Smooth muscle cell (in vitro differentiated cells): ENCODE data around the gene GCK. TPM values are rescaled to one million over a fixed set of nuclear protein-coding genes. Genes with fewer than 3 reads are reported as not detected.

Experiments used
- DNase-seq: peaks from one replicate; lab custom pipeline; 2025; ENCODE audit not compliant: unreplicated experiment; lab: John Stamatoyannopoulos, UW
- H2AFZ ChIP-seq: fragments of 200-600 bp; sonication (generic); 2 replicates; pipeline ENCODE4 v1.6.0; 2016; ENCODE audit warnings: antibody characterized with exemption, low read depth, mild to moderate bottlenecking
- H3F3A ChIP-seq: fragments of 200-600 bp; sonication (generic); 2 replicates; pipeline ENCODE4 v1.6.0; 2017; ENCODE audit warnings: antibody characterized with exemption, low read depth
- H3K27ac ChIP-seq: fragments of 200-600 bp; sonication (generic); 2 replicates; pipeline ENCODE4 v1.5.1; 2016; ENCODE audit warnings: low read depth, mild to moderate bottlenecking
- H3K27me3 ChIP-seq: fragments of 200-600 bp; sonication (generic); 2 replicates; pipeline ENCODE4 v1.6.1; 2016; ENCODE audit warnings: low read depth, mild to moderate bottlenecking
- H3K36me3 ChIP-seq: fragments of 200-600 bp; sonication (generic); 2 replicates; pipeline ENCODE4 v1.5.1; 2016; ENCODE audit warnings: low read depth
- H3K4me1 ChIP-seq: fragments of 200-600 bp; sonication (generic); 2 replicates; pipeline ENCODE4 v1.5.1; 2016; ENCODE audit warnings: low read depth
- H3K4me2 ChIP-seq: fragments of 200-600 bp; sonication (generic); 2 replicates; pipeline ENCODE4 v1.6.0; 2016; ENCODE audit warnings: mild to moderate bottlenecking
- H3K4me3 ChIP-seq: fragments of 200-600 bp; sonication (generic); 2 replicates; pipeline ENCODE4 v1.5.1; 2016; ENCODE audit warnings: mild to moderate bottlenecking
- H3K79me2 ChIP-seq: fragments of 200-600 bp; sonication (generic); 2 replicates; pipeline ENCODE4 v1.6.0; 2016; ENCODE audit warnings: low read depth, mild to moderate bottlenecking
- H3K9ac ChIP-seq: fragments of 200-600 bp; sonication (generic); 2 replicates; pipeline ENCODE4 v1.6.0; 2016; ENCODE audit warnings: low read depth
- H3K9me3 ChIP-seq: fragments of 200-600 bp; sonication (generic); replicated peaks from 2 replicates; pipeline ENCODE4 v1.5.1; 2016; ENCODE audit warnings: low read depth
- H4K20me1 ChIP-seq: fragments of 200-600 bp; sonication (generic); 2 replicates; pipeline ENCODE4 v1.6.0; 2016; ENCODE audit warnings: low read depth
- CTCF ChIP-seq: fragments of 200-600 bp; sonication (generic); IDR thresholded peaks from 2 replicates; pipeline ENCODE4 v1.5.1; 2017; ENCODE audit warnings: borderline replicate concordance, mild to moderate bottlenecking, antibody characterized with exemption; ENCODE audit not compliant: insufficient read depth, poor library complexity, severe bottlenecking
- WGBS: methylation state at CpG from one replicate; pipeline ENCODE4 v1.1.7; 2016; ENCODE audit warnings: low lambda C conversion rate; 5-methylcytosine and 5-hydroxymethylcytosine counted together
- polyA plus RNA-seq: library from polyadenylated mRNA; unstranded; fragments of >200 nt; fragmentation: Nextera tagmentation; extraction: Ambion mirVana; gene quantifications from 2 replicates; pipeline ENCODE4 v1.2.1, GENCODE V29; 2016
- total RNA-seq: library from RNA; depleted of rRNA; stranded (reverse); fragments of >200 nt; gene quantifications from 2 replicates; pipeline ENCODE4 v1.2.3, GENCODE V29; 2014

GCK gene
- total and polyA plus RNA-seq, 2 experiments from 2014 or later = 1.6 to 5.5 TPM

- TF ChIP-seq CTCF = no peak
- DNase-seq = no peak
- H3K9ac ChIP-seq = no peak overlapping the region
- H3K4me2 ChIP-seq = no peak overlapping the region
- H4K20me1 ChIP-seq = peaks cover 12% of the 10 kb centered on the region
- H3K27me3 ChIP-seq = no peaks in the 10 kb centered on the region
- no peak overlapping the region for H2AFZ ChIP-seq
- no peak overlapping the region for H3K4me3 ChIP-seq
- peaks cover 16% of the 10 kb centered on the region for H3K79me2 ChIP-seq
- H3F3A ChIP-seq = no peaks in the 10 kb centered on the region
- H3K9me3 ChIP-seq = no peaks in the 10 kb centered on the region
- no peaks in the 10 kb centered on the region for H3K4me1 ChIP-seq
- no peaks in the 10 kb centered on the region for H3K36me3 ChIP-seq
- 90% methylated on average over 7 of the region's 7 CpGs for WGBS
- no peak overlapping the region for H3K27ac ChIP-seq
Measured at GRCh38 chr7:44197474-44197873, 8.2 kb upstream of the GCK start.

- peak; percentile 57 for TF ChIP-seq CTCF
- Histone ChIP-seq H4K20me1 (peaks cover 2% of the 10 kb centered on the region), H3K79me2 (peaks cover 6% of the 10 kb centered on the region), H2AFZ (no peak overlapping the region), H3K9me3 (no peaks in the 10 kb centered on the region), H3K4me3 (no peak overlapping the region), H3K9ac (no peak overlapping the region), H3K27ac (no peak overlapping the region), H3K4me1 (no peaks in the 10 kb centered on the region), H3K27me3 (no peaks in the 10 kb centered on the region), H3F3A (no peaks in the 10 kb centered on the region), H3K36me3 (no peaks in the 10 kb centered on the region), H3K4me2 (no peak overlapping the region)
- WGBS = 28% methylated on average over 3 of the region's 3 CpGs
- no peak for DNase-seq
Measured at GRCh38 chr7:44196450-44196872, 7.2 kb upstream of the GCK start.

- TF ChIP-seq CTCF = no peak
- H3K9ac ChIP-seq = no peak overlapping the region
- H3K27ac ChIP-seq = no peak overlapping the region
- no peaks in the 10 kb centered on the region for H3K36me3 ChIP-seq
- H3K27me3 ChIP-seq = no peaks in the 10 kb centered on the region
- DNase-seq = no peak
- H3K4me2 ChIP-seq = no peak overlapping the region
- H3K79me2 ChIP-seq = peaks cover under 1% of the 10 kb centered on the region
- no peaks in the 10 kb centered on the region for H4K20me1 ChIP-seq
- H3K4me1 ChIP-seq = no peaks in the 10 kb centered on the region
- no peaks in the 10 kb centered on the region for H3F3A ChIP-seq
- no peak overlapping the region for H3K4me3 ChIP-seq
- 79% methylated on average over 1 of the region's 1 CpG for WGBS
- H3K9me3 ChIP-seq = no peaks in the 10 kb centered on the region
- H2AFZ ChIP-seq = no peak overlapping the region
Measured at GRCh38 chr7:44195889-44196288, 6.7 kb upstream of the GCK start.

GRCh38 chr7:44194562-44195145, 5.4 kb upstream of the GCK start:
- no peak for DNase-seq
- TF ChIP-seq CTCF = no peak
- no peak overlapping the region for H3K27ac ChIP-seq
- no peaks in the 10 kb centered on the region for H4K20me1 ChIP-seq
- no peaks in the 10 kb centered on the region for H3F3A ChIP-seq
- H3K4me3 ChIP-seq = no peak overlapping the region
- whole genome bisulfite sequencing = 99% methylated on average over 3 of the region's 3 CpGs
- no peaks in the 10 kb centered on the region for H3K79me2 ChIP-seq
- no peaks in the 10 kb centered on the region for H3K4me1 ChIP-seq
- no peaks in the 10 kb centered on the region for H3K36me3 ChIP-seq
- no peak overlapping the region for H2AFZ ChIP-seq
- no peaks in the 10 kb centered on the region for H3K9me3 ChIP-seq
- H3K9ac ChIP-seq = no peak overlapping the region
- no peaks in the 10 kb centered on the region for H3K27me3 ChIP-seq
- H3K4me2 ChIP-seq = no peak overlapping the region
